CD4-positive, alpha-beta memory T cell (primary cell): ENCODE results near the gene HINT3. TPM values are rescaled to one million over a fixed set of nuclear protein-coding genes. Genes with fewer than 3 reads are reported as not detected.
A peak's percentile ranks its signal among the peaks of the same experiment; 100 is the strongest.
"Not testable (repeated sequence)": the region's sequence is repeated elsewhere in the genome, so short reads cannot be mapped to it uniquely, and the experiment has no call there.

Experiments
- CTCF ChIA-PET: fragments of 350-600 bp; sonication (Branson Sonifier 250); formaldehyde crosslinking; loops from one replicate; lab custom pipeline; 2021; ENCODE audit warnings: inconsistent platforms; ENCODE audit not compliant: partially characterized antibody; lab: Charles Lee
- POLR2A ChIA-PET: fragments of 350-600 bp; sonication (Branson Sonifier 250); formaldehyde crosslinking; loops from one replicate; lab custom pipeline; 2021; ENCODE audit not compliant: partially characterized antibody; lab: Charles Lee
- DNase-seq, 5 donors: peaks; one replicate each; pipeline versions ENCODE4 v3.0.0 to v3.0.0-alpha.2; 2020 to 2022; ENCODE audit warnings: mixed read lengths in 1 of 5
- H3K27ac ChIP-seq: one replicate; pipeline ENCODE4 v1.7.0; 2013; ENCODE audit warnings: low read depth, low read length
- H3K27me3 ChIP-seq: 2 replicates; pipeline ENCODE4 v1.7.0; 2013; ENCODE audit warnings: mild to moderate bottlenecking, low read length, moderate library complexity; ENCODE audit not compliant: insufficient read depth
- H3K36me3 ChIP-seq: 2 replicates; pipeline ENCODE4 v1.7.0; 2013; ENCODE audit warnings: mild to moderate bottlenecking, low read length, moderate library complexity; ENCODE audit not compliant: insufficient read depth
- H3K4me1 ChIP-seq: 2 replicates; pipeline ENCODE4 v1.7.0; 2013; ENCODE audit warnings: mild to moderate bottlenecking, low read length, moderate library complexity; ENCODE audit not compliant: insufficient read depth
- H3K4me3 ChIP-seq, 2 donors: one replicate each; pipeline ENCODE4 v1.7.0; 2013; ENCODE audit warnings: low read length in 2 of 2, mild to moderate bottlenecking in 1 of 2
- H3K9me3 ChIP-seq, 2 donors: one replicate each; pipeline ENCODE4 v1.7.0; 2013; ENCODE audit warnings: low read length in 2 of 2, control low read depth in 1 of 2; ENCODE audit not compliant: control insufficient read depth in 1 of 2
- H3K27ac Mint-ChIP-seq, 7 donors: one replicate each; pipeline ENCODE4 v1.8.0; 2020 to 2021; ENCODE audit warnings: mixed read lengths in 7 of 7, mild to moderate bottlenecking in 6 of 7, inconsistent platforms in 3 of 7, moderate library complexity in 3 of 7
- H3K27me3 Mint-ChIP-seq, 2 donors: one replicate each; pipeline ENCODE4 v1.8.0; 2020 to 2021; ENCODE audit warnings: mixed read lengths in 2 of 2
- H3K36me3 Mint-ChIP-seq, 2 donors: one replicate each; pipeline ENCODE4 v1.8.0; 2020 to 2021; ENCODE audit warnings: mixed read lengths in 2 of 2, inconsistent platforms in 1 of 2, mild to moderate bottlenecking in 1 of 2
- H3K4me1 Mint-ChIP-seq, 4 donors: one replicate each; pipeline ENCODE4 v1.8.0; 2020 to 2021; ENCODE audit warnings: mixed read lengths in 4 of 4, mild to moderate bottlenecking in 1 of 4
- H3K4me3 Mint-ChIP-seq, 8 donors: one replicate each; pipeline ENCODE4 v1.8.0; 2020 to 2021; ENCODE audit warnings: mixed read lengths in 8 of 8, mild to moderate bottlenecking in 7 of 8, moderate library complexity in 6 of 8, inconsistent platforms in 3 of 8
- H3K9me3 Mint-ChIP-seq, 8 donors: one replicate each; pipeline ENCODE4 v1.8.0; 2020 to 2021; ENCODE audit warnings: mixed read lengths in 8 of 8, mild to moderate bottlenecking in 5 of 8, inconsistent platforms in 3 of 8, moderate library complexity in 1 of 8
- intact Hi-C: fragments of 100-400 bp; cut with micrococcal nuclease; formaldehyde crosslinking; loops from one replicate; pipeline ENCODE4 v1.15.1; 2023
- polyA plus RNA-seq, 2 donors: library from polyadenylated mRNA; unstranded; fragments of 300-500 nt; fragmentation: Illumina TruSeq; gene quantifications; one replicate each; pipeline ENCODE4 v1.2.3, GENCODE V29; 2021
- total RNA-seq, 2 experiments: library from RNA; stranded (reverse); gene quantifications; one replicate each; pipeline ENCODE4 v1.2.3, GENCODE V29; 2021

Gene HINT3
- total and polyA plus RNA-seq, 4 experiments from 2014 or later = 8.1 to 12.7 (median 10.1) TPM

- Histone ChIP-seq H3K36me3 (peaks cover 28% of the 10 kb centered on the region), H3K9me3 (no peaks in the 10 kb centered on the region), H3K4me3 (no peak overlapping the region), H3K27ac (no peak overlapping the region), H3K4me1 (no peaks in the 10 kb centered on the region), H3K27me3 (no peaks in the 10 kb centered on the region)
- ChIA-PET POLR2A (no interaction called here), CTCF (no interaction called here)
- Mint-ChIP-seq H3K27ac (no peak overlapping the region), H3K4me3 (no peak overlapping the region), H3K9me3 (no peaks in the 10 kb centered on the region), H3K27me3 (no peaks in the 10 kb centered on the region), H3K4me1 (peaks cover 0 to 2% (median under 1%) of the 10 kb centered on the region in 4 donors), H3K36me3 (peaks cover 57 to 68% of the 10 kb centered on the region in 2 donors)
- intact Hi-C loops = no loop called here
- no peak for DNase-seq
These were observed 53.5 kb downstream of the HINT3 start for GRCh38 chr6:126010040-126010439.

DNA sequence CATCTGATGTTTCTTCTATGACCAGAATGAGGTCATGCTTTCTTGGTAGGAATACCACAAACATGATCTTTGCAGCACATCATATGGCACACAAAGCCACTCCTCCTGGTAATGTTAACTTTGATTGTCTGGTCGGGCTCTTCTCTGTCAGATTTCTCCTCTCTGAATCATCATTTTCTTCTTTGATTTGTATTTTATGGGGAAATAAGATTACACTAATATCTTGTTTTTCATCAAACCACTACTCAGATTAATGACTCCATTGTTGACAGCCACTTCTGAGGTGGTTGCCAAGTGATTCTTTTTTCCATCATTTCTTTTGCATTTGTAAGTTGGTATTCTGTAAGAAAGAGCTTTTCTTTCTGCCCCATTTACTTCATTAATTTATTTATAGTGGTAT is 59.3 kb downstream of the HINT3 start:
- intact Hi-C loops = no loop called here
- no peaks in the 10 kb centered on the region for H3K4me1 Mint-ChIP-seq
- Histone ChIP-seq H3K9me3 (no peaks in the 10 kb centered on the region), H3K27ac (no peak overlapping the region), H3K4me1 (no peaks in the 10 kb centered on the region), H3K4me3 (no peak overlapping the region), H3K36me3 (peaks cover 30% of the 10 kb centered on the region), H3K27me3 (no peaks in the 10 kb centered on the region)
- no peak for DNase-seq
- H3K9me3 Mint-ChIP-seq = no peaks in the 10 kb centered on the region
- peak overlapping the region in 1 of 7 donors; percentile 28 for H3K27ac Mint-ChIP-seq
- H3K4me3 Mint-ChIP-seq = no peak overlapping the region
- ChIA-PET CTCF (no interaction called here), POLR2A (no interaction called here)
- H3K27me3 Mint-ChIP-seq = no peaks in the 10 kb centered on the region
- H3K36me3 Mint-ChIP-seq = peaks cover 67 to 76% of the 10 kb centered on the region in 2 donors

DNA sequence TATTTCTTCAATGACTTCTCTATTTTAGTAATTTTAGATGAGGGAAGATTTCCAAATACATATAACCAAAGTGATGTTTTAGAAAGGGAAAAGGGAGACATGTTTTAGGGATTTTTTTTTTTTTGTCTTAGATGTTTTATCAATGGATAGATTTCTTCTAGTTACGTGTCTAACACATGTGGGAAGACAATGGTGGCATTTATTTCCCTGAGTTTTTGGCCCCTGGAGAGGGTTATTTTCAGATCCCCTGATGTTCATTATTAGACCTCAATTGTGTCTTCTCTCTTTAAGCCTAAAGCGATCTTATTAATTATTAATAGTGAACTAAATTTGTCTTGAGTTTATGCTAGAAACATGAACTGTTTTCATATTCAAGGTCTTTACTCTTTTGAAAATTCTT is 60.0 kb downstream of the HINT3 start:
- H3K4me3 Mint-ChIP-seq = no peak overlapping the region
- Histone ChIP-seq H3K9me3 (no peaks in the 10 kb centered on the region), H3K4me3 (no peak overlapping the region), H3K27me3 (no peaks in the 10 kb centered on the region), H3K4me1 (no peaks in the 10 kb centered on the region), H3K27ac (no peak overlapping the region), H3K36me3 (peaks cover 24% of the 10 kb centered on the region)
- H3K27me3 Mint-ChIP-seq = no peaks in the 10 kb centered on the region
- no peak overlapping the region for H3K27ac Mint-ChIP-seq
- no peaks in the 10 kb centered on the region for H3K9me3 Mint-ChIP-seq
- intact Hi-C loops = no loop called here
- ChIA-PET CTCF (no interaction called here), POLR2A (no interaction called here)
- H3K4me1 Mint-ChIP-seq = no peaks in the 10 kb centered on the region
- no peak for DNase-seq
- peaks cover 69 to 79% of the 10 kb centered on the region in 2 donors for H3K36me3 Mint-ChIP-seq

- H3K27ac Mint-ChIP-seq = no peak overlapping the region
- intact Hi-C loops = no loop called here
- H3K4me1 ChIP-seq = no peaks in the 10 kb centered on the region
- CTCF ChIA-PET = interaction anchor here (0.9 to 1.4 kb wide), 3 partner anchors 20 to 706 kb away, joined by 3 read pairs; no protein-coding TSS in a partner anchor
- POLR2A ChIA-PET = no interaction called here
- no peaks in the 10 kb centered on the region for H3K27me3 Mint-ChIP-seq
- H3K4me3 Mint-ChIP-seq = no peak overlapping the region
- H3K36me3 Mint-ChIP-seq = peaks cover 68 to 76% of the 10 kb centered on the region in 2 donors
- no peak overlapping the region for H3K27ac ChIP-seq
- H3K4me3 ChIP-seq = no peak overlapping the region
- H3K27me3 ChIP-seq = no peaks in the 10 kb centered on the region
- H3K9me3 ChIP-seq = no peaks in the 10 kb centered on the region
- no peaks in the 10 kb centered on the region for H3K9me3 Mint-ChIP-seq
- H3K36me3 ChIP-seq = peaks cover 15% of the 10 kb centered on the region
- no peaks in the 10 kb centered on the region for H3K4me1 Mint-ChIP-seq
- no peak for DNase-seq
These were observed 61.1 kb downstream of the HINT3 start for GRCh38 chr6:126017668-126018067.

DNA sequence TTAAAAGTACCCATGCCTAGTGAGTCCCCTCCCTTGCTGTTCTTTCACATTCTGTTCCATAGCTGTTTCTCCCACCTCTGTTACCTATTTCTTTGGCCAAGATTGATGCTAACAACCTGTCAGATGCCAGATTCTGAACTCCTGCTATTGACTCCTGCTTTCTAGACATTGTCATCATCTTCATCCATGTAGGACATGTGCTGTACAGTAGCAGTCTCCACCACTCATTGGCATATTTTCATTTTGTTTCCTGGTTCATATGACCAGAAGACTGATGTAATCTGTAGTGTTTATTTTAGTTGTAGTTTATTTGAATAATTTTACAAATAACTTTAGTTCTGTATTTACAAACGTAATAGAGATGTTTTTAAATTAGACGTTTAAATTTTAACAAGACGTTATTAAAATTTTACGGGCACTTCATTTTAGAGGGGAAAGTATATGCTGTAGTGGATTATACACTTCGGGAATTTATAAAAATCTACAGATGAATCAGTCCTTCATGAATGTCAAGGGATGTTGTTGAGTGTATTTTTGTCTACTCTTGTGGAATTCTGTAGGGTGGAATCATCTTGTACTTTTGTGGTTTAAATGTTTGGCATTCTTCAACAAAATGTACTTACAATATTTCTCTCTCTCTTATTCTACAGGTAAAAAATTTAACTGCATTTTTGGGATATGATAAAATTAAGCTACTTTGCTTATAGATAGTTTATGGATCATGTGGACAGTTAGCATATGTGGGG is 63.9 kb downstream of the HINT3 start:
- Mint-ChIP-seq H3K36me3 (peaks cover 66 to 72% of the 10 kb centered on the region in 2 donors), H3K9me3 (no peaks in the 10 kb centered on the region), H3K4me3 (no peak overlapping the region), H3K27ac (peak overlapping the region in 1 of 7 donors; percentile 72), H3K4me1 (no peaks in the 10 kb centered on the region), H3K27me3 (no peaks in the 10 kb centered on the region)
- no peak for DNase-seq
- H3K9me3 ChIP-seq = no peaks in the 10 kb centered on the region
- intact Hi-C loops = no loop called here
- H3K36me3 ChIP-seq = peaks cover 10% of the 10 kb centered on the region
- POLR2A ChIA-PET = no interaction called here
- H3K27me3 ChIP-seq = no peaks in the 10 kb centered on the region
- no peaks in the 10 kb centered on the region for H3K4me1 ChIP-seq
- no peak overlapping the region for H3K4me3 ChIP-seq
- CTCF ChIA-PET = no interaction called here
- no peak overlapping the region for H3K27ac ChIP-seq

DNA sequence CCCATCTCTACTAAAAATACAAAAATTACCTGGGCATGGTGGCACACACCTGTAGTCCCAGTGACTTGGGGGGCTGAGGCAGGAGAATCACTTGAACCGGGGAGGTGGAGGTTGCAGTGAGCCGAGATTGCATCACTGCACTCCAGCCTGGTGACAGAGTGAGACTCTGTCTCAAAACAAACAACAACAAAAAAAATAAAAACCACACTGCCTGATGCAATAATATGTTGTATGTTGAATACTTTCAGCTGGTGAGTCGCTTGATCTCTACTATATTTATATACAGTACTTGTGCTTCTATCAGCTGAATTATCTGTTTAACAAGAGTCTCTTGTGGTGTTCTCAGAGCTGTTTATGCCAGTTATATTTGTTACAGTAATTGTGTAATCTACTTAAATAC is 66.9 kb downstream of the HINT3 start:
- H3K4me3 ChIP-seq, H3K4me1 Mint-ChIP-seq, H3K27me3 Mint-ChIP-seq, intact Hi-C loops, H3K4me3 Mint-ChIP-seq, H3K36me3 ChIP-seq, H3K27ac Mint-ChIP-seq, H3K4me1 ChIP-seq, H3K27ac ChIP-seq, POLR2A ChIA-PET, H3K27me3 ChIP-seq, CTCF ChIA-PET, H3K9me3 Mint-ChIP-seq, DNase-seq, H3K9me3 ChIP-seq: not testable (repeated sequence)
- peaks cover 57 to 67% of the 10 kb centered on the region in 2 donors for H3K36me3 Mint-ChIP-seq

DNA sequence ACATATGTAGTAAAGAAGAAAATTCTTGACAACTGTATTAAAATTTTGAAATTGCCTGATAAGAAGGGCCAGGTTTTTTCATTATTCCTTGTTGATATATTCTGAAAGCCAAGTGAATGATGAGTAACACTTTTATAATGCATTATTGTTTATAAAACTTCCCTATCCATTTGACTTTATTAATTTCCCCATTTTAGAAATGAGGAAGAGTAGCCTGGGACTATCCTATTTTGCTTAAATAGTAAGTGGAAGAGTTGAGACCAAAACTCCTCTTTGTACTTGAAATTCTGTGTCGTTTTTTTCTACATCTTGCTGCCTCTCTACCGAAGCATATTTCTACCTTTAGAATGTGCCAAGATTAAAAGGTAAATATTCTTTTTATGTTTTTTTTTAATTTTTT is 69.4 kb downstream of the HINT3 start:
- intact Hi-C loops = no loop called here
- H3K27me3 ChIP-seq = no peaks in the 10 kb centered on the region
- H3K36me3 Mint-ChIP-seq = peaks cover 48 to 62% of the 10 kb centered on the region in 2 donors
- ChIA-PET CTCF (no interaction called here), POLR2A (no interaction called here)
- H3K27me3 Mint-ChIP-seq = no peaks in the 10 kb centered on the region
- DNase-seq = no peak
- H3K9me3 Mint-ChIP-seq = peaks cover 0 to 2% (median 0%) of the 10 kb centered on the region in 8 donors
- no peak overlapping the region for H3K27ac Mint-ChIP-seq
- no peak overlapping the region for H3K27ac ChIP-seq
- no peaks in the 10 kb centered on the region for H3K4me1 ChIP-seq
- no peak overlapping the region for H3K4me3 ChIP-seq
- H3K4me1 Mint-ChIP-seq = no peaks in the 10 kb centered on the region
- H3K36me3 ChIP-seq = peaks cover 3% of the 10 kb centered on the region
- no peak overlapping the region for H3K4me3 Mint-ChIP-seq
- H3K9me3 ChIP-seq = no peaks in the 10 kb centered on the region
